DND-41 (cell line): ENCODE measurements around the gene PHYH.

ENCODE experiments used
- CTCF ChIP-seq: IDR thresholded peaks from 2 replicates; pipeline ENCODE4 v1.5.1; 2012; ENCODE audit warnings: borderline replicate concordance, low read length, moderate library complexity, mild to moderate bottlenecking; ENCODE audit not compliant: poor library complexity, severe bottlenecking; ENCODE audit errors: extremely low read depth
- EZH2 ChIP-seq: IDR thresholded peaks from 3 replicates; pipeline ENCODE4 v1.6.1; 2012; ENCODE audit warnings: borderline replicate concordance, low read depth, mild to moderate bottlenecking, moderate library complexity, low read length, inconsistent platforms; ENCODE audit not compliant: severe bottlenecking

- TF ChIP-seq CTCF (peak; percentile 63), EZH2 (no peak)
These were observed 28.2 kb downstream of the PHYH start for GRCh38 chr10:13271552-13272163.
